HG03159 (cell line): ENCODE results near the gene SLC12A8.

Experiments used
- ATAC-seq: cut with Tn5 transposase; IDR thresholded peaks from one replicate; pipeline ENCODE4 v1.9.1; 2021; ENCODE audit warnings: mild to moderate bottlenecking, moderate library complexity; ENCODE audit not compliant: unreplicated experiment

The SLC12A8 gene

DNA sequence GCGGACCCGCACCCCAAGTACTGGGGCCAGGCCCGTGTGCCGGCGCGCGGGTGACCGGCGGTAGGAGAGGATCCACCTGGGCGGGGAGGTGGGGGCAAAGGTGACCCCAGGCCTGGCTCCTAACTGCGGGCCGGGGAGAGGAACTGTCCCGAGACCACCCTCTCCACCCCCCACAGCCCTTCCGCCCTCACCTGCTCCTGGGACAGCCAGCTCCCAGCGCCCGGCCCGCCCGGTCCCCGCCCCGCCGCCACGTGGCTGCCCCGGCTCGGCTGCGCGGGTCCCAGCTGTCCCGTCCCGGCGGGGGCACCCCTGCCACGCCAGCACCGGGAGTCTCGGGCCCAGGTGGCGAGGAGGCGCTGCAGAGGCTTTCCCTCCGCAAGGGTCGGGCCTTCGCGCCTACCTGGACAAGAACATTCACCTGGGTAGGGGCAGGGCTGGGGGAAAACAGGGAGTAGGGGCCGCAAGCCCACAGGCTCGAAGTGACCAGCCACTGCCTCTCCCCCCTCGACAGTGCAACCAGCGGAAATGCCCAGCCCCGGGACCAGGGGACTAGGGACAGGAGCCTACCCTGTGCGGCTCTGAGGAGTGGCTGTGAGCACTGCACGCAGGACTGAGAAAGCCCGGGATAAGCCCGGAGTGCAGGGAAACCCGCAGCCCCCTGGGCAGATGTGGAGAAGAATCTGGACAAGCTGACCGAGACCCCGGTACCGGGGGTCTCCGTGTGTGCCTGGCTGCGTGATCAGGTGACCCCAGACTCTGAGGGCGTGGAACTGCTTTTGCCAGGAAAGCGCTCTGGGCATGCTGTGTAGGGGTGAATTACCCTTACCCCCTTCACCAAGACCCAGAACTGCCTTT is at the start of gene SLC12A8:
TSS of gene SLC12A8 (minus strand) at position 240 of the 855 bp plus-strand sequence. CDS start 1,399 bp downstream, outside the sequence.
- no peak for ATAC-seq

GRCh38 chr3:125262161-125262560 is 49.6 kb upstream of the SLC12A8 start:
- ATAC-seq: no peak

GRCh38 chr3:125261031-125261430 is 48.5 kb upstream of the SLC12A8 start:
- no peak for ATAC-seq

DNA sequence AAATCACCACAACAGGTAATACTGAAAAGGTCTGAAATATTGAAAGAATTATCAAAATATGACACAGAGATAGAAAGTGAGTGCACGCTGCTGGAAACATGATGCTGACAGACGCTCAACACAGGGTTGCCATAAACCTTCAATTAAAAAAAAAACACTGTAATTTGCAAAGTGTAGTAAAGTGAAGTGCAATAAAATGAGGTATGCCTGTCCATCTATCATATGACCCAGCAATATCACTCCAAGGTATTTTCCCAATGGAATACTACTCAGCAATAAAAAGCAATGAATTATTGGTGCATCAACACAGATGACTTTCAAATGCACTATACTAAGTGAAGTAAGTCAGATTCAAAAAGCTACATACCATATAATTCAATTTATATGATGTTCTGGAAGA is 47.6 kb upstream of the SLC12A8 start:
- ATAC-seq: no peak

DNA sequence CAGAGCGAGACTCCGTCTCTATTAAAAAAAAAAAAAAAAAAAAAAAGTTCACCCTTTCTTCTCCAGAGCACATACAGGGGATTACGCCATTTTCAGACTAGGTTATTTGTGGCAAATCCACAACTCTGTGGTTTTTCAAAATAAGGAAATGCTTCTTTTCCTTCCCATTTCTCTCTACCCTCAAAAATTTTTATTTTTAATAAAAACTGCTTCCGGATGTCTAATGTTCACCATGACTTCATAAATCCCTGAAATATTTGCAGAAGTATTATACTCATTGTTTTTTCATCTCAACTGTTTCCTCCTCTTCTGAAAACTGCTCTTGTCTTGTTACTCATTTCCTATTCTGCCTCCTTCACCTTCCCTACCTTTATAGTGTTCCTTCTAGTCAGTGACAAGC is 45.0 kb upstream of the SLC12A8 start:
- ATAC-seq: no peak

DNA sequence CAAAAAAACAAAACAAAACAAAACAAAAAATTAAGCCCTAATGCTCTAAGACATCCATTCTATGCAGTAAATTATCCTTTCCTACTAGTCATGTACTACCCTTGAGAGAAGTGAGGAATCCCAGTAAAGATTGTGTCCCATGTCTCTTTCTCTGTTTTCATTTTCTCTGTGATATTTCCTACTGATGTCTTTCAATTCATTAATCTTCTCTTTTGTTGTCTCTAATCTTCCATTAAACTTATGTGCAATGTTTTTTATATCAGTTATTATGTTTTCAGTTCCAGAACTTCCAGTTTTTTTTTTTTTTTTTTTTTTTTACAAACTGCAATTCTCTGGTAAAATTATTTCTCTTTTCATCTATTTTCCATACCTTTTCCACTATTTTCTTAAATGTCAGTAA is 44.1 kb upstream of the SLC12A8 start:
- ATAC-seq: no peak

DNA sequence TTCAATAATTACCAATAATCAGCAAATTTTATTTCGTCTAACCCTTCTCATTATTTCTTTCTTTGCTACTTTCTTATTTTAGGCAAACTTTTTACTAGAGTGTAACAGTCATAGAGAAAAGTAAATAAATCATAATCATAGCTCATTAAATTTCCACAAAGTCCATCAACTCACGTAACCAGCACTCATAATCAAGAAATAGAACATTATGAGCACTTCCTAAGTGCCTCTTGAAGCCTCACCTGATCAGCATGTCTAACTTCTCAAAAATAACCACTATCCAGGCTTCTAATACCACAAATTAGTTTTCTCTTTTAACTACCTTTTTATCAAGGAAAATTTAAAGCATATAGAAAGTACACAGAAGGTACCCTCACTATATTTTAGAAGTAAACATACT is 38.4 kb upstream of the SLC12A8 start:
- ATAC-seq: no peak

DNA sequence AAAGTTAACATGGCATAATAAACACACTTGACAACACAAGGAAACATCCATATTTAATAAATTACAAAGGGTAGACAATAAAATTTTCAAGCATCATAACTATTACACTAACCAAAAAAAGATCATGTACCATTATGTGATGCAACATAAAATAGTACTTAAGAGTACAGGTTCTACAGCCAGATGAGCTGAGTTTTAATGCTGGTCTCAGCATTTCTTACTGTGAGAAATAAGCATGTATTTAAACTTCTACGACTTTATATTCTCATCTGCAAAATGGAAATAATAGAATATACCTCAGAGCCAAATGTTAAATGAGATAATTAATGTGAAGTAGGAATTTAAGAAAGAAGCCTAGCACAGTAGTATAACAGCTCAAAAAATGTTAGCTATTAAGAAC is 33.7 kb upstream of the SLC12A8 start:
- no peak for ATAC-seq

GRCh38 chr3:125245521-125245920 is 33.0 kb upstream of the SLC12A8 start:
- no peak for ATAC-seq

DNA sequence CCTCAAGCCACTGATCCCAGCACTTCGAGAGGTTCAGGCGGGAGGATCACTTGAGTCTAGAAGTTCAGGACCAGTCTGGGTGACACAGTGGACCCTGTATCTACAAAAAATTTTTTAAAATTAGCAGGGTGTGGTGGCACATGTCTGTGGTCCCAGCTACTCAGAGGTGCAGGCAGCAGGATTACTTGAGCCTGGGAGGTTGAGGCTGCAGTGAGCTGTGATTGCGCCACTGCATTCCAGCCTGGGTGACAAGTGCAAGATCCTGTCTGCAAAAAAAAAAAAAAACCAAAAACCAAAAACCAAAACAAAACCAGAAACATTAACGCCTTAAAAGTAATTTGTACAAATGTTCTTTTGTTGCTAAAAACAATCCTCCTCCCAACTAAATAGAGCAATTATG is 27.9 kb upstream of the SLC12A8 start:
- ATAC-seq: no peak

- ATAC-seq: no peak
These were observed 26.7 kb upstream of the SLC12A8 start for GRCh38 chr3:125239266-125239665.

- ATAC-seq: no peak
These were observed 26.2 kb upstream of the SLC12A8 start for GRCh38 chr3:125238759-125239158.

DNA sequence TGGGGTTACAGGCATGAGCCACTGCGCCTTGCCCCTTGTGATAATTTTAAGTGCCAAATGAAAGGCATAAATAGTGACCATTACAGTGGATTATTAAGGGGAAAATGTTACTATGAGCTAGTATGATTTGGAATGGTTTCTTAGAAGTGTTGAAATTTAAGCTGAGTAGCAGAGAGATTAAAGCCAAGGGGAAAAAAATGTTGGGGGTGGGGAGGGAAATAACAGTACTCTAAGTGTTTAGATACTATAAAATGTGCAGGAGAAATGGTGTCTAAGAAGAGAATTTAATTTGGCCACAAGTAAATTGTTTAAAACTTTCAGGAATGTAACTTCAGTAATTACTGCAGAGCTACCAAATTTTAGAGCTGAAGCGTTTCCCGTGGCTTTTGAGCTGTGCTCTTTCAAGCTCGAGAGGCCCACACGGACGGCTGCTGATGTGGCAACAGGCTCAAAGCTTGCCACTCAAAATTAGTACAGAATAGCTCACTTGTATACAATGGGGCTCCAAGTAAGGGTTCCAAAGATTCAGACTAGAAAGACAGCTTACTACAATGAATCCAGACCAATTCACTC is 23.9 kb upstream of the SLC12A8 start:
- no peak for ATAC-seq

DNA sequence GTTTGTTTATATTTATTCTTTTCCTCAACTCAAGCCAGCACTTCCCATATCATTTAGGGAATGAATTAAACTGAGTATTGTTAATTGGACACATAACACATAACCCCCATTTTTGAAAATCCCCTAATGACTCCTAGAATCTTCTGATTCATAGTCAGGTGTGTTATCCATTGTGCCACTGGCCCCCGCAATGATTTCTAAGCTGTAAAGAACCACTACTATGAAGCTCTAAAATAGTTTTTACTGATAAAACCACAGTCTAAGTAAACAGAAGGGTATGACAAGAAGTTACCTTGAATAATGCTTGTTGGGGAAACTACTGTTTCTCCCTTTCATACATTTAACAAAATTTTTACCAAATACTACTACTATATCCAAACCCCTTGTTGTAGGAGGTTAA is 22.3 kb upstream of the SLC12A8 start:
- no peak for ATAC-seq

- ATAC-seq: no peak
These were observed 19.9 kb upstream of the SLC12A8 start for GRCh38 chr3:125232401-125232800.

DNA sequence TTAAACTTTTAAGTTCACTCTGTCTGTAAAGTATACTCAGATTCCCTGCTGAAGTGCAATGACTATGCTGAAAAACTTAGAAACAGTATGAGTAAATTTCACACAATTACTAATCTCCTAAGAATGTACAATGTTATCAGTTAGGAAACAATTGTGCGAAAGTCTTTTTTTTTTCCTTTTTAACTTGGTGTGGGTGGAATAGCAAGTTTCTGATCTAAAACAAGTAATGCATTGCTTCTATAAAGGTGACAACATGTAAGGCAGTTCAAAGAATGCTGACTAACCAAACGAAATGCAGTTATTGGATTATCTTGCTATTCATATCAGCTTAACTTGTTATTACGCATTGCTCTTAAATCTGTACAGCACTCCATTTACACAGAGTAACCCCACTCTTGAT is 19.3 kb upstream of the SLC12A8 start:
- no peak for ATAC-seq

GRCh38 chr3:125229707-125230106 is 17.2 kb upstream of the SLC12A8 start:
- no peak for ATAC-seq

- ATAC-seq: no peak
These were observed 16.6 kb upstream of the SLC12A8 start for GRCh38 chr3:125229168-125229567.

GRCh38 chr3:125221831-125222230 is 9.3 kb upstream of the SLC12A8 start:
- no peak for ATAC-seq

DNA sequence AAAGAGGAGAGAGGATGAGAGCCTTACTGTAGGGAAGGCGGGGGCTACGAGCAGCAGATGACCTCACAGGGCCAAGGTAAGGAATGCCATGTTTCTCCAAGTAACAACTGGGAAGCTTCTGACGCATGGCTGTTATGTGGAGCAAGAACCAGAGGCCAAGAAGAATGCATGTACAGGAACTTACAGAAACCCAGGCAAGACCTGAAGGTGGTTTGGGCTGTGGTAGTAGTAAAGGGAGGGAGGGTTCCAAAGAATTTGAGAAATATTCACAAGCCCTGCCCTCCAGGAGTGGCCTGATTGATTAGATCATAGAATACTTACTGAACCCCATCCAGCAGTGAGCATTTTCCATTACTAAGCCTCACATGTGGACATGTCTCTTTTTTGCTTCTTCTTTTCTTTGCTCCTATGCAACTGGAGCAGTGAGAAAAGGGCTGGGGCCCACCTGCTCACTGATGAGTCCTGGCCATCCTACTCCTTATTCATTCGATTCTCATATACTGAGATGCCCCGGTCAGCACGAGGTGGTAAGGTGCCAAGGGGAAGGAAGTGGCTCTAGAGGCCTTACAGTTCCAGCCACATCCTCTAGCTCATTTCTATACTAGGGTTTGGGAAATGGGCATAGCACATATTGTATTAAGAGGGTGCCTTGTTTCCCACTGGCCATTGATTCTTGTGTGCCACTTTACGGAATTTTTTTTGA is 8.3 kb upstream of the SLC12A8 start:
- ATAC-seq: no peak

DNA sequence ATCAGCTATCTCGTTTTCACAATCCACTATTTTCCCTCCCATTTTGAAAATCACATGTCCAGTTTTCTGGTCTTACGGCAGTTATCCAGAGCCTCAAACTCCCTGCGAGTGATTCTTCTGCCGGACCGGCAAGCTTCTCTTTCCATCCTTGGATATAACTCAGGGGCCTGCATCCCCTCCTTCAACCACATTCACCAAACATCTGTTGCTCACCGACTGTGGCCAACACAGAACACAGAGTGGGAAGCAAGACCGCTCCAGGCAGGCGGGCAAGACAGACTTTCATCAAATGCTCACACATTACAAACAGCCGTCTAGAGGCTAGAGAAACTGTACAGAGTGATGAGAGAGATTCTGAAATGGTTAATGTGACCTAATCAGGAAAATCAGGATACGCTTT is 7.6 kb upstream of the SLC12A8 start:
- ATAC-seq: no peak

- no peak for ATAC-seq
These were observed 6.7 kb upstream of the SLC12A8 start for GRCh38 chr3:125219261-125219701.
